ENCODE data around the gene ME2. TPM values are rescaled to one million over a fixed set of nuclear protein-coding genes. Genes with fewer than 3 reads are reported as not detected.

ME2 gene
- total RNA-seq, 2 experiments from 2014 or later, result 15.6 to 16.1 TPM

GRCh38 chr18:50844554-50844953 lies 34.4 kb upstream of the ME2 start:
- Histone ChIP-seq H3K27ac (ENCODE audit: low read depth in 1 of 2, low read length in 2 of 2) (no peak overlapping the region), H3K4me3 (ENCODE audit: low read length) (no peak overlapping the region), H3K27me3 (ENCODE audit: control insufficient read depth in 1 of 2, insufficient read depth in 2 of 2, low read length in 2 of 2) (no peaks in the 10 kb centered on the region), H3K36me3 (ENCODE audit: insufficient read depth, low read length) (no peaks in the 10 kb centered on the region), H3K4me1 (ENCODE audit: insufficient read depth, low read length) (no peaks in the 10 kb centered on the region), H3K9me3 (ENCODE audit: control insufficient read depth in 1 of 2, insufficient read depth in 1 of 2, low read length in 2 of 2) (no peaks in the 10 kb centered on the region)
- no peak overlapping the region for H3K27ac Mint-ChIP-seq
- H3K9me3 Mint-ChIP-seq, result no peaks in the 10 kb centered on the region
- ATAC-seq (ENCODE audit: poor library complexity) (no peak), DNase-seq (no peak)
- H3K36me3 Mint-ChIP-seq (ENCODE audit: low read depth), result no peaks in the 10 kb centered on the region
- POLR2A ChIA-PET, result no interaction called here
- CTCF ChIA-PET, result no interaction called here
- no peak overlapping the region for H3K4me3 Mint-ChIP-seq
- TF ChIP-seq CTCF (IDR thresholded peaks at IDR 0.05), result no peak
- no peaks in the 10 kb centered on the region for H3K4me1 Mint-ChIP-seq (ENCODE audit: low read depth)
- H3K27me3 Mint-ChIP-seq, result no peaks in the 10 kb centered on the region
- intact Hi-C loops (cut with DNase I, micrococcal nuclease), result no loop called here

GRCh38 chr18:50844960-50845359 lies 34.0 kb upstream of the ME2 start:
- intact Hi-C loops (cut with DNase I, micrococcal nuclease), result no loop called here
- H3K27me3 ChIP-seq (ENCODE audit: control insufficient read depth in 1 of 2, insufficient read depth in 2 of 2, low read length in 2 of 2), result no peaks in the 10 kb centered on the region
- H3K9me3 Mint-ChIP-seq, result no peaks in the 10 kb centered on the region
- no peak overlapping the region for H3K27ac ChIP-seq (ENCODE audit: low read depth in 1 of 2, low read length in 2 of 2)
- DNase-seq (no peak), ATAC-seq (ENCODE audit: poor library complexity) (no peak)
- H3K36me3 ChIP-seq (ENCODE audit: insufficient read depth, low read length), result no peaks in the 10 kb centered on the region
- no peaks in the 10 kb centered on the region for H3K4me1 ChIP-seq (ENCODE audit: insufficient read depth, low read length)
- no peak for TF ChIP-seq CTCF (IDR thresholded peaks at IDR 0.05)
- H3K4me3 ChIP-seq (ENCODE audit: low read length), result no peak overlapping the region
- H3K27me3 Mint-ChIP-seq, result no peaks in the 10 kb centered on the region
- H3K36me3 Mint-ChIP-seq (ENCODE audit: low read depth), result no peaks in the 10 kb centered on the region
- H3K4me3 Mint-ChIP-seq, result no peak overlapping the region
- POLR2A ChIA-PET, result no interaction called here
- H3K4me1 Mint-ChIP-seq (ENCODE audit: low read depth), result no peaks in the 10 kb centered on the region
- H3K27ac Mint-ChIP-seq, result no peak overlapping the region
- no peaks in the 10 kb centered on the region for H3K9me3 ChIP-seq (ENCODE audit: control insufficient read depth in 1 of 2, insufficient read depth in 1 of 2, low read length in 2 of 2)
- CTCF ChIA-PET, result no interaction called here

GRCh38 chr18:50847192-50847591 lies 31.7 kb upstream of the ME2 start:
- H3K27ac Mint-ChIP-seq, result no peak overlapping the region
- H3K4me3 Mint-ChIP-seq, result no peak overlapping the region
- Histone ChIP-seq H3K9me3 (ENCODE audit: control insufficient read depth in 1 of 2, insufficient read depth in 1 of 2, low read length in 2 of 2) (no peaks in the 10 kb centered on the region), H3K4me1 (ENCODE audit: insufficient read depth, low read length) (no peaks in the 10 kb centered on the region), H3K4me3 (ENCODE audit: low read length) (no peak overlapping the region), H3K27ac (ENCODE audit: low read depth in 1 of 2, low read length in 2 of 2) (no peak overlapping the region), H3K27me3 (ENCODE audit: control insufficient read depth in 1 of 2, insufficient read depth in 2 of 2, low read length in 2 of 2) (no peaks in the 10 kb centered on the region), H3K36me3 (ENCODE audit: insufficient read depth, low read length) (no peaks in the 10 kb centered on the region)
- ChIA-PET CTCF (interaction anchor here (0.5 kb wide), 1 partner anchor 10 kb away, joined by 3 read pairs; no protein-coding TSS in a partner anchor), POLR2A (no interaction called here)
- ATAC-seq (ENCODE audit: poor library complexity), result no peak
- no peaks in the 10 kb centered on the region for H3K36me3 Mint-ChIP-seq (ENCODE audit: low read depth)
- no peaks in the 10 kb centered on the region for H3K4me1 Mint-ChIP-seq (ENCODE audit: low read depth)
- intact Hi-C loops (cut with DNase I, micrococcal nuclease), result no loop called here
- no peaks in the 10 kb centered on the region for H3K27me3 Mint-ChIP-seq
- no peak for TF ChIP-seq CTCF (IDR thresholded peaks at IDR 0.05)
- no peaks in the 10 kb centered on the region for H3K9me3 Mint-ChIP-seq
- no peak for DNase-seq

Data from CD4-positive, alpha-beta T cell (primary cell).